ENCODE measurements around the gene MED15.

The MED15 gene

GRCh38 chr22:20509344-20510047, 2.1 kb downstream of the MED15 start:
- Histone ChIP-seq H3F3A (ENCODE audit: low read depth) (no peaks in the 10 kb centered on the region), H3K4me1 (ENCODE audit: insufficient read depth, low read length, poor library complexity, severe bottlenecking) (peaks cover 32% of the 10 kb centered on the region), H3K4me3 (ENCODE audit: low read length, poor library complexity, severe bottlenecking) (peak overlapping the region; percentile 97), H4K20me1 (ENCODE audit: insufficient read depth, low read length, poor library complexity, severe bottlenecking) (peaks cover 54% of the 10 kb centered on the region), H3K4me2 (ENCODE audit: low read depth, low read length, poor library complexity, severe bottlenecking) (peak overlapping the region; percentile 92), H3K79me2 (ENCODE audit: insufficient read depth, low read length) (peaks cover 71% of the 10 kb centered on the region), H3K27me3 (ENCODE audit: insufficient read depth, low read length, poor library complexity, severe bottlenecking) (no peaks in the 10 kb centered on the region), H2AFZ (ENCODE audit: low read length) (no peak overlapping the region), H3K36me3 (ENCODE audit: insufficient read depth, low read length) (peaks cover 5% of the 10 kb centered on the region; the same call in 1 of the 2 replicates), H3K9ac (ENCODE audit: low read depth, low read length, poor library complexity, severe bottlenecking) (peak overlapping the region; percentile 96), H3K9me3 (ENCODE audit: insufficient read depth, low read depth, low read length) (no peaks in the 10 kb centered on the region), H3K9me2 (replicated peaks; ENCODE audit: low read depth, low read length) (no peaks in the 10 kb centered on the region)
- TF ChIP-seq CTCF (conservative IDR thresholded peaks at IDR 0.05; ENCODE audit: low read length) (no peak), EZH2phosphoT487 (IDR thresholded peaks at IDR 0.05; ENCODE audit: borderline replicate concordance) (no peak)

DNA sequence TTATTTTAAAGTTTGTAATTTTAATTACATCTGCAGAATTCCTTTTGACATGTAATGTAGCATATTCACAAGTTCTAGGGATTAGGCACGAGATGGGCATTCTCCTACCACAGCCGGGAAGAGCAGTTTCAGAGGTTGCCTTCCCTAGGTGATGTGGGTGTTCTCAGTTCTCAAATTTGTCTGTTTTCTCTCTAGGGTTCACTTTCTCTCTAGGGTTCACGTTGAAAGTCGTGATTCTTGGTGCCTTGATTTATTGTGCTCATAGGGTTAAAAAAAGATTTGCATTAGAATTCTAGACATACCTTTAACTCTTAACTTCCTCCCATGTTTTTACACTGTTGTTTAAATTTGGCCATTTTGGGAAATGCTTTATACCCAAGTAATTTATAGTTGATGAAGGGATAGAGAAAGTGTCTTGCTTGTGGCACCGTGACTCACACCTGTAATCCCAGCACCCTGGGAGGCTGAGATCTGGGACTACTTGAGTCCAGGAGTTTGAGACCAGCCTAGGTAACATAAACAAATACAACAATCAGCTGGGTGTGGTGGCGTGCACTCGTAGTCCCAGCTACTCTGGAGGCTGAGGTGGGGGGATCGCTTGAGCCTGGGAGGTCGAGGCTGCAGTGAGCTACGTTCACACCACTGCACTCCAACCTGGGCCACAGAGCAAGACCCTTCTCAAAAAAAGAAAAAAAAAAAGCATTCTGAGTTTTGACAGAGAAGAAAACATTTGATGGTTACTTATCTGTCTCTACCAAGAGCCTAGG, 3.6 kb downstream of the MED15 start:
- peaks cover 10% of the 10 kb centered on the region; the same call in 1 of the 2 replicates for H3K36me3 ChIP-seq (ENCODE audit: insufficient read depth, low read length)
- H2AFZ ChIP-seq (ENCODE audit: low read length), result no peak overlapping the region
- no peaks in the 10 kb centered on the region for H3K27me3 ChIP-seq (ENCODE audit: insufficient read depth, low read length, poor library complexity, severe bottlenecking)
- peak overlapping the region; percentile 97 for H3K4me3 ChIP-seq (ENCODE audit: low read length, poor library complexity, severe bottlenecking)
- peak overlapping the region; percentile 96 for H3K9ac ChIP-seq (ENCODE audit: low read depth, low read length, poor library complexity, severe bottlenecking)
- no peaks in the 10 kb centered on the region for H3K9me2 ChIP-seq (replicated peaks; ENCODE audit: low read depth, low read length)
- peaks cover 39% of the 10 kb centered on the region for H3K4me1 ChIP-seq (ENCODE audit: insufficient read depth, low read length, poor library complexity, severe bottlenecking)
- H3K79me2 ChIP-seq (ENCODE audit: insufficient read depth, low read length), result peaks cover 84% of the 10 kb centered on the region
- no peaks in the 10 kb centered on the region for H3F3A ChIP-seq (ENCODE audit: low read depth)
- peak overlapping the region; percentile 92 for H3K4me2 ChIP-seq (ENCODE audit: low read depth, low read length, poor library complexity, severe bottlenecking)
- H3K9me3 ChIP-seq (ENCODE audit: insufficient read depth, low read depth, low read length), result no peaks in the 10 kb centered on the region
- H4K20me1 ChIP-seq (ENCODE audit: insufficient read depth, low read length, poor library complexity, severe bottlenecking), result peaks cover 63% of the 10 kb centered on the region
- no peak for TF ChIP-seq EZH2phosphoT487 (IDR thresholded peaks at IDR 0.05; ENCODE audit: borderline replicate concordance)
- TF ChIP-seq CTCF (conservative IDR thresholded peaks at IDR 0.05; ENCODE audit: low read length), result no peak

DNA sequence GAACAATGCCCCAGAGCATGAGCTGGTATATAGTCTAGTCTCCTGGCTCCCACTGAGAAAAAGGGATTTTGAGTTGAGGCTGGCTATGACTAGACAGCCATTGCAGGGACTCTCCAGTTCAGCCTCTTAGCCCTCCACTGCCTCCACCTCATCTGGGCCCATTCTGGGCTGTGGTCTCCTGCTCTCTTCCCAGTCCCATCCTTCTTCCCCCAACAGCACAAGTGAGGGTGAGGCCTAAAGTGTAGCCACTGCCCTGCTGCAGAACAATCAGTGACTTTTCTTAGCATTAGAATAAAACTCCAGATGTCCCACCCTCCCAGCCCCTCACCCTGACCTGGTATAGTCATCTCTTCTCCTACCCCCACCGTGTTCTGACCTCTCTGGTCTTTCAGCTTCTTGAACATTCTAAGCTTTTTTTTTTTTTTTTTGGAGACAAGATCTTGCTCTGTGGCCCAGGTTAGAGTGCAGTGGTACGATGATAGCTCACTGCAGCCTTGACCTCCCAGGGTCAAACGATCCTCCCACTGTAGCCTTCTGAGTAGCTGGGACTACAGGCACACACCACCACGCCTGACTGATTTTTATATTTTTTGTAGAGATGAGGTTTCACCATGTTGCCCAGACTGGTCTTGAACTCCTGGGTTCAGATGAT, 4.3 kb downstream of the MED15 start:
- Histone ChIP-seq H2AFZ (ENCODE audit: low read length) (no peak overlapping the region), H3K9me3 (ENCODE audit: insufficient read depth, low read depth, low read length) (no peaks in the 10 kb centered on the region), H3K9ac (ENCODE audit: low read depth, low read length, poor library complexity, severe bottlenecking) (peak overlapping the region; percentile 96), H3K36me3 (ENCODE audit: insufficient read depth, low read length) (peaks cover 10% of the 10 kb centered on the region; the same call in 1 of the 2 replicates), H4K20me1 (ENCODE audit: insufficient read depth, low read length, poor library complexity, severe bottlenecking) (peaks cover 69% of the 10 kb centered on the region), H3K9me2 (replicated peaks; ENCODE audit: low read depth, low read length) (no peaks in the 10 kb centered on the region), H3K4me3 (ENCODE audit: low read length, poor library complexity, severe bottlenecking) (peak overlapping the region; percentile 97), H3F3A (ENCODE audit: low read depth) (no peaks in the 10 kb centered on the region), H3K79me2 (ENCODE audit: insufficient read depth, low read length) (peaks cover 90% of the 10 kb centered on the region), H3K27me3 (ENCODE audit: insufficient read depth, low read length, poor library complexity, severe bottlenecking) (no peaks in the 10 kb centered on the region), H3K4me1 (ENCODE audit: insufficient read depth, low read length, poor library complexity, severe bottlenecking) (peaks cover 43% of the 10 kb centered on the region), H3K4me2 (ENCODE audit: low read depth, low read length, poor library complexity, severe bottlenecking) (peak overlapping the region; percentile 92)
- TF ChIP-seq CTCF (conservative IDR thresholded peaks at IDR 0.05; ENCODE audit: low read length) (no peak), EZH2phosphoT487 (IDR thresholded peaks at IDR 0.05; ENCODE audit: borderline replicate concordance) (no peak)
